GM10847 (cell line): ENCODE measurements around the gene KRTAP5-4.

Experiments used
- POLR2A ChIP-seq: IDR thresholded peaks from 2 replicates; pipeline ENCODE4 v1.6.1; 2011; ENCODE audit not compliant: insufficient read length; ENCODE audit errors: extremely low read depth

The KRTAP5-4 gene

DNA sequence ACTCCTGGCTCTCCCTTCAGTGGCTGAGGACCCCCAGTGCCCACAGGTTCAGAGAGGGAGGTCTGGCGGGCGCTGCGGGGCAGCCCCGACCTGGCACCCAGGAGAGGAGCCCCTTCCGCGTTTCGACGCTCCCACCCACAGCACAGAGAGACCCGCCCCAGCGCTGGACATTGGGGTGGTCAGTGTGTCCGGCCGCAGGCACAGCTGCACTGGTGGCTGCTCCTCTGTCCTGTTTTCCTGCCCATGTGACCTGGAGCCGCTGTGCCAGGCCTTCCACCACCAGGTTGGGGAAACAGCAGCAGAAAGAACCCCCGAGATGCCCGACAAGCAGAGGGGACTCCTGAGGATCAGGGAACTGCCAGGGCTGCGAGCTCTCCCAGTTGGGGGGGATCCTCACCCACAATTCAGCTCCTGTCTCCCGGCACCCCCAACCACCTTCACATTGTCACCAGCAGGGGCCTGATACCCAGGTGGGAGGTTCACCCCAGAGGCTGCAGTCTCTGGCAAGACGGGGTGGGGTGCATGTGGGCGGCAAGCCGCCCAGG, 21.3 kb upstream of the KRTAP5-4 start:
- TF ChIP-seq POLR2A, result no peak

DNA sequence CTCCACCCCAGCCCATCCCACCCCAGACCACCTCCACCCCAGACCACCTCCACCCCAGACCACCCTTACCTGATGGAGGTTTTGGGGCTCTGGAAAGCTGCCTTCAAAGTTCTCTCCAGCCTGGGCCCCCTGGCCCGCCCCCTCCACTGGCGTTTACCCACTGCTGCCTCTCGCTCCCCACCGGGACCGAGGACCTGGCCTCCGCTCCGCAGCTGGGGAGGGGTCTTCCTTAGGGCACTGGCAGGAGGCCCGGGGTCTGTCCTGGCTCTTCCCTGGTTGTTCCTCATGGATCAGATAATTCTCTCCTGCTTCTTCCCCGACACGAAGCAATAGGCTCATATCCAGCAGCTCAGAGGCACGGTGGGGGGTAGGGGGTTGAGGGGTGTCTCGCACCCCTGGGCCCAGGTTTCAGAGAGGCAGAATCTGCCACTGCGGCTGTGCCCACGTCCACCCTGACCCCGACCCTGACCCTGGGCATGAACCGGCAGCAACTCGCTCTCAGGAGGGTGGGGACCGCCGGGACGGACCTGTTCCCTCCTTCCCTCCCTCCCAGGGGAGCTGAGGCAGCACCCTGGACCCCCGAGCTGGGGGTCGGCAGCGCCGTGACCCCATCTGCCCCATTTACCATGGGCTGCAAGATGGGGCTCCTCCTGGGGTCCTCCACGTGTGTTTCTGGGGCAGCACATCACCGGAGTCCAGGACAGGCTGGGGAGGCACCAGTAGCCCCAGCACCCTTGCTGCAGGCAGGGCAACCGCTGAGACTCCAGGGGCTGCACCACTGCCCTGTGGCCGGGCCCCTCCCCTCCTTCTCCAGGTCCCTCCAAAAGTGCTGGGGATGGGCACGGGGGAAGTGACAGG, 20.6 kb upstream of the KRTAP5-4 start:
- TF ChIP-seq POLR2A, result no peak

DNA sequence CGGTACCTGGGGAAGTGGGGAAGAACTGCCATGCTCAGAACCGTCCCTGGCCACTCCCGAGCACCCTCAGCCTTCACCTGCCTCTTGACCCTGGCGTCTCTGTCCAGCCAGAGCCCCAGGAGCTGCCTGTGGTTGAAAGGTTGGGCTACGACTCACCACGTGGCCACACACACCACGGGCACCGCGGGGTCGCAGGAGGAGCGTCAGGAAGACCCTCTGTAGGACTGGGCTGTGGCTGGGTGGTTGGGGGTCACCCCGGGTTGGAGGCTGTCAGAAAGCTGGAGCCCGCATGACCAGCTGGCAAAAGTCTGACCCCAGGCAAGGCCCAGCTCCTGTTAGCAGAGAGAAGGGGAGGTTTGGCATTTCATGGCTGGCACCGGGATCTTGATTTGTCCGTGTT, 19.2 kb upstream of the KRTAP5-4 start:
- no peak for TF ChIP-seq POLR2A

DNA sequence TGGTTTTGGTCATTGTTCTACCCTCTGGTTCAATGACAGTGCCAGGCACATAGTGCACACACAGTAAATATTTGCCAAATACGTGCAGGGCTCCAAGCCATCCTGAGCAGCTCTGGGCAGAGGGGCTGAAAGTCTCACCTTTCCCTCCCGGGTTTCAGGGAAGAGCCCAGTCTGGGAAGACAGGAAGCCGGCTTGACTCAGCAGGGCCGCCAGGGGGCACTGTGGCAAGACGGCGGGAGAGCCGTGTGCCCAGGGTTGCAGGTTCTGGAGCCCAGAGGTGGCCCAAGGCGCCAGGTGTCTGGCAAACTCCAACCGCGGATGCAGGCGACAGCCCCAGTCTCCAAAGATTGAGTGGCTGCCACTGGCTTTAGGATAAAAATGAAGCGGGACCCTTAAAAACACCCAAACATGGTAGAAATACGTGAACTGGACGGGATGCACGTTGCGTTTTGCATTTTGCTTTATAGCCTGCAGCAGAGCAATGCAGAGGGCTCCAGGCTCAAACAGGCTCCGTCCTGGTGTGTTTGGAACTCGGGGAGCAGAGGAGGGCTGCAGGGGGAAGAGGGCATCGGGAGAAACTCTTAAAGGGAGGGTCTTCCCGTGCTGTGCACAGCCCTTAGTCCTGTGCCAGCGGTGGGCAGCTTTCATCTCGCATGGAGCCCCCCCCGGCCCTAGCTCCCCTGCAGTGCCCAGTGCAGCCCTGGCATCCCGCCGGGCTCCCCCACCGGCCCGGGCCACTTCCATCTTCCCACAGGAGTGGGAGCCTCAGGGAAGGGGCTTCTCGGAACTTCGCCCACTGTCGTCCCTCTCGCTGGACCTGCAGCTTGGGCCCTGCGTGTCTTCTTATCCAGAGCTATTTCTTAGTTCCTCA, 18.4 kb upstream of the KRTAP5-4 start:
- no peak for TF ChIP-seq POLR2A

DNA sequence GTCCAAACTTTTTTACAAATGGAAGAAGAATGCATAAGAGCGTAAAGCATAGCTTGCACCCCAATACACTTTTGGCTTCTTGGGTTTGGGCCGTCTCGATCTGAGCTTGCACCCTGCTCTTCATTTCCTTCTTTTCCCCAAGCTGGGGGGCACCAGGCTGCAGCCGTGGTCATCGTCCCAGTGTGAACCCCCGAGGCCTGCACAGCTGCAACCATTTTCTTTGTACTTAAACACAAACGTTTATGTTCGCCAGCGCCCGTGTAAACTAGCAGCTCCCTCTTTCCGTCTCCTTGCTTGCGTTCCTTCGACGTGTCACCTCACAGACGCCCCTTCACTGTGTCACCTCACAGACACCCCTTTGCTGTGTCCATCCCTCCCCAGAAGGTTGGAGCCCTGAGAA, 17.7 kb upstream of the KRTAP5-4 start:
- TF ChIP-seq POLR2A, result no peak

DNA sequence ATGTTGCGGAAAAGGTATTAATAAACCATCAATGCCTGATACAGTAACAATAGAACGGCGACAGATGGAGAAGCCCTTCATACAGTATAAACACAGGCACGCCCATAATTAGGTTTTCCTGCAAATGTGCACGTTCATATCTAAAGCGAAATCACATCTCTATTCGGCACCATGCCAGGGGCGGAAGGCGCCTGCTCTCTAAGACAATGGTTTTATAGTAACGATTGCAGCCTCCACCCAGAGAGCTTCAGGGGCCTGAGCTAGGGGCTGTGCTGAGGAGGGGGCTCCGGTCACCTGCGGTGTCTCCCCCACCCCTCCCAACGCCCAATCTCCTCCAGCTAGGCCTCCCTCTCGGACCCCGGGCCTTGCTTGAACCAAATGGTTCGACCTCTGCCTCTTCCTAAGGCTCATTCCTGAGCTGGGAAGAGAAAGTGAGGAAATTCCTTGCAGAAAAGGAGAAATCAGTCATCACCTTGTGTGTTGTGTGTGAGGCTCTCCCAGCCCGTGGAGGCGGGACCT, 17.2 kb upstream of the KRTAP5-4 start:
- TF ChIP-seq POLR2A, result no peak

DNA sequence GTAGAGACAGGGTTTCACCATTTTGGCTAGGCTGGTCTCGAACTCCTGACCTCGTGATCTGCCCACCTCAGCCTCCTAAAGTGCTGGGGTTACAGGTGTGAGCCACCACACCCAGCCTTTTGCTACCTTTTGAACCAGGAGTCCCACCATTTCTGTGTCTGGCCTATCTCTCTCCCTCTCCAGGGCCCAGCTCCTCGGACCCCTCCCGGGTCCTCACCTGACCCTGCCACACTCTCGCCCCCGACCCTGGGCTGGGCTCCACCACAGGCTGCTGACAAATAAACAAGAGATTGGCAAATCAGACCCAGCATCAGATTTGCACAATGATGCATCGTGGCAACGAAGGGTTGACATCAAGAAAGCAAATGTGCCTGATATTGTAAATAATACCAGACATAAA, 16.4 kb upstream of the KRTAP5-4 start:
- no peak for TF ChIP-seq POLR2A

DNA sequence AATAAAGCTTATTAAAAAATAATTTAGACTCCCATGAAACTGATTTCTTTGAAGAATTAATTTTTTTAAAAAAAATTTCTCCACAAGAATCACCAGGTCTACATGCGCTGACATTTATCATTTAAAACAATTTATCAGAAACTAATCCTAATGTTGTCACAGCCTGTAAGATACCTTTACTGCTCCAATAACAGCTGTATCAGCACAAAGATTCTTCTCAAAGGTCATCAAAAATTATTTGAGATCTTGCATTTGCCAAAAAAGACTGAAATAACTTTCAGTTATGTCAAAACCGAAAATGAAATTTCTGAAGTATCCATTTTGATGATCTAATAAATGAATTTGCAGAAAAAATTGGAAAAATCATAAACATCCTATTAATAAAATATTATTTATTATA, 15.7 kb upstream of the KRTAP5-4 start:
- TF ChIP-seq POLR2A, result no peak

DNA sequence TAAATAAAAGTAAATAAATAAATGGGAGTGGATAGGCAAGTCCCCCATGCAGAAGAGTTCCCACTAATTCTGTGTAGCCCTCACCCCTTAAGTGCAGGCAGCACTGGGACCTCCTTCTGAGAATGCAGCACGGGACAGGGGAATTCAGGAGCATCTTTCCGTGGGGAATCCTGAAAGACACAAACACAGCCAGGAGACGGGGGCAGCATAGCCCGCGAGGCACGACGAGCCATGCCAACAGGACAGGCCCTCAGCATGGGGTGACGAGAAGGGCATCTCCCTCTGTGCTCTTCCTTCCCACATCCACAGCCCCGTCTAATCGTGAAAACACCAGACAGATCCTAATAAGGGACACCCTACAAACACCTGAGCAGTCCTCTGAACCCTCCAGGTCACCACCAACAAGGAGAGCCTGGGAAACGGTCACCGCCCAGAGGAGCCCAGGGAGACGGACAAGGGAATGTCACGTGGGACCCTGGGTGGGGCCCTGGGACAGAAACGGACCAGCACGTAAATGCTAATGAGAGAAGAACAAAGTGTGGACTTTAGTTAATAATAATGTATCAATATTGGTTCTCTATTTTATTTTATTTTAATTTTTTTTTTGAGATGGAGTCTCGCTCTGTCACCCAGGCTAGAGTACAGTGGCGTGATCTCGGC, 14.5 kb upstream of the KRTAP5-4 start:
- no peak for TF ChIP-seq POLR2A

DNA sequence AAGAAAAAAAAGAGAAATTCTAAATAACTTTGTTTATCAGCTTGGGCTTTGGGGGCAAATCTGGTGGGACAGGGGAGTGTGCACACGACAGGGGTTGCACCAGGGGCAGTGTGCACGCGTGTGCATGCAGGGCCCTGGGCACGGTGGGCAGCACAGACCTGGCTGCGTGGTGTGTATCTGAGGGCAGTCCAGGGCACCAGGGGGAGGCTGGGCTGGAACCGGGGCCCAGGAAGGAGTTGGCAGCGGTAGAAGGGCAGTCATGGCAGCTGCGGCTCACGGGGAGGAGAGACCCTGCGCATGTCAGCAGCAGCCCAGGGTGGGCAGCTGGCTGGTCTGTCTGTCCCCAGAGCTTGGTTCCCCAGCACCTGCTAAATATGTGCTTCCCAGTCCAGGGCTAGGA, 11.9 kb upstream of the KRTAP5-4 start:
- TF ChIP-seq POLR2A, result no peak

DNA sequence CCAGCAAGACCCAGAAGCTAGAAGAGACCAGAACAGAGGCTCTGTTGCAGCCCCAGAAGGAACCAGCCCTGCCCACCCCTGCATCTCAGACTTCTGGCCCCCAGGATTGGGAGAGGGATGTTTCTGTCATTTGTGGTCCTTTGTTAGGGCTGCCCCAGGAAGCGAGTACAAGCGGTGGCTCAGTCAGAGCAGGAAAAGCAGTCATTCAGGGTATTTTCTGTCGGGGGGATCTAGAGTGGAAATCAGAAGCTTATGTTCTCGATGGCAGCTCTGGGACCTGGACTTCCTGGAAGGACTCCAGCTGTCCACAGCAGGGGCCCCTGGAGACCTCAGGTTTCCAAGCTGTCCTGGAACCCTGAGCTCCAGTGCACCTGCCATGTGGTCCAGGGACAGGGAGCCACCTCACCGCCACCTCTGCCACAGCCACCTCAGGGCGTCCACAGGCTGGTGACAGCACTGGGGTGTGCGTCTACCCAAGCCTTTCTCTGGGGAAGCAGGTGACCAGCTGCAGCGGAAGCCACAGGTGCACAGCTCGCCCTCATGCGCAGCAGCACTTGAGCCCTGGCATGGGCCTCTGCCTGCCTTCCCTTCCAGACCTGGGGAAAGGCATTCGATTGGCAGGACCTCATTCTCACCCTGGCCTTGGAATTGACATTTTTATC, 10.2 kb upstream of the KRTAP5-4 start:
- no peak for TF ChIP-seq POLR2A

DNA sequence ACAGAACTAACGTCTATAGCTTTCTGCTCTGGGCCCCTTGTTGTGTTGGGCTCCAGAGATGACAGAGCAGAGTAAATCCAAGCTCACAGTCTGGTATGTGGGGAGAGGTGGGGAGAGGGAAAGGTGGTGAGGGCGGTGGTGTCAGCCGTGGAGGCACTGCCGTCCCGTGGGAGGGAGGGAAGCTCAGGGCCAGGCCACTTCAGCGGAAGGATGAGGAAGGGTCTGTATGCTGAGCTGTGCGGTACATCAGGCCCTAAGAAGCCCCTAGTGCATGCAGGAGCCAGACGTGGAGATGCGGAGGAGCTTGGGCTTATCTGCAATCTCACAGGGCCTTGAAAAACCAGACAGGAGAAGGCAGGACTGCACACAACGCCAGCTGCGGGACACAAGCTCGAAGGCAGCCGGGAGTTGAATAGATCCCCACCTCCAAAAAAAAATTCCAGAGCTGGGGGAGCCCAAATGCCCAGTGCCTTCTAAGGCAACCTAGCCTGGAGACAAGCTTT, 9.2 kb upstream of the KRTAP5-4 start:
- no peak for TF ChIP-seq POLR2A

DNA sequence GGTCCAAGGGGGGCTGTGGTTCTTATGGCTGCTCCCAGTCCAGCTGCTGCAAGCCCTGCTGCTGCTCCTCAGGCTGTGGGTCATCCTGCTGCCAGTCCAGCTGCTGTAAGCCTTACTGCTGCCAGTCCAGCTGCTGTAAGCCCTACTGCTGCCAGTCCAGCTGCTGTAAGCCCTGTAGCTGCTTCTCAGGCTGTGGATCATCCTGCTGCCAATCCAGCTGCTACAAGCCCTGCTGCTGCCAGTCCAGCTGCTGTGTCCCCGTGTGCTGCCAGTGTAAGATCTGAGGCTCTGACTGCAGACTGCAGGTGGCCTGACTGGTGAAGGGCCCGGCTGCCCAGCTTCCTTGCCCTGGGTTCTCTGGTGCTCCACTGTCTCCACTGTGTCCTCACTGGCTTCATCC, 8.3 kb upstream of the KRTAP5-4 start:
- TF ChIP-seq POLR2A, result no peak
